ENCODE results near the gene CHD2. TPM values are rescaled to one million over a fixed set of nuclear protein-coding genes. Genes with fewer than 3 reads are reported as not detected.

The CHD2 gene
- total and polyA plus RNA-seq, 4 donors = 39.4 to 547 (median 76.3) TPM

- DNase-seq (no peak), ATAC-seq (ENCODE audit: insufficient read depth, low FRiP score) (no peak)
- Histone ChIP-seq H3K4me3 (no peak overlapping the region), H3K9ac (ENCODE audit: insufficient read depth in 1 of 2, low read length in 2 of 2) (no peak overlapping the region), H3K27ac (ENCODE audit: low read depth in 1 of 2, low read length in 1 of 2) (no peak overlapping the region), H3K36me3 (ENCODE audit: control insufficient read depth in 4 of 4, insufficient read depth in 4 of 4, low read length in 4 of 4) (peaks cover 0 to 5% (median 0%) of the 10 kb centered on the region in 4 donors), H3K27me3 (ENCODE audit: control insufficient read depth in 3 of 3, insufficient read depth in 3 of 3, low read length in 2 of 3) (no peaks in the 10 kb centered on the region), H3K9me3 (ENCODE audit: control insufficient read depth in 4 of 4, insufficient read depth in 3 of 4, low read length in 3 of 4) (peaks cover 0 to 3% (median 0%) of the 10 kb centered on the region in 4 donors), H3K4me1 (ENCODE audit: control insufficient read depth in 5 of 5, insufficient read depth in 5 of 5, low read length in 5 of 5) (peaks cover 0 to 8% (median 4%) of the 10 kb centered on the region in 5 donors)
- WGBS, 2 donors = 64 to 72% methylated on average over 23 of the region's 23 CpGs
- no peak for TF ChIP-seq CTCF (IDR thresholded peaks at IDR 0.05; ENCODE audit: control extremely low read depth, extremely low read depth)
These were observed 163.9 kb downstream of the CHD2 start for GRCh38 chr15:93063796-93064690.

GRCh38 chr15:93065641-93066045 is 165.5 kb downstream of the CHD2 start:
- ATAC-seq (ENCODE audit: insufficient read depth, low FRiP score) = no peak
- no peak overlapping the region for H3K9ac ChIP-seq (ENCODE audit: insufficient read depth in 1 of 2, low read length in 2 of 2)
- peaks cover 0 to 3% (median 0%) of the 10 kb centered on the region in 4 donors for H3K9me3 ChIP-seq (ENCODE audit: control insufficient read depth in 4 of 4, insufficient read depth in 3 of 4, low read length in 3 of 4)
- no peak overlapping the region for H3K27ac ChIP-seq (ENCODE audit: low read depth in 1 of 2, low read length in 1 of 2)
- 93 to 95% methylated on average over 23 of the region's 23 CpGs for WGBS, 2 donors
- DNase-seq = no peak
- H3K4me1 ChIP-seq (ENCODE audit: control insufficient read depth in 5 of 5, insufficient read depth in 5 of 5, low read length in 5 of 5) = peaks cover 0 to 14% (median 5%) of the 10 kb centered on the region in 5 donors
- no peak overlapping the region for H3K4me3 ChIP-seq
- peaks cover 0 to 5% (median 0%) of the 10 kb centered on the region in 4 donors for H3K36me3 ChIP-seq (ENCODE audit: control insufficient read depth in 4 of 4, insufficient read depth in 4 of 4, low read length in 4 of 4)
- H3K27me3 ChIP-seq (ENCODE audit: control insufficient read depth in 3 of 3, insufficient read depth in 3 of 3, low read length in 2 of 3) = no peaks in the 10 kb centered on the region
- TF ChIP-seq CTCF (IDR thresholded peaks at IDR 0.05; ENCODE audit: control extremely low read depth, extremely low read depth) = no peak

GRCh38 chr15:93066224-93066681 is 166.1 kb downstream of the CHD2 start:
- TF ChIP-seq CTCF (IDR thresholded peaks at IDR 0.05; ENCODE audit: control extremely low read depth, extremely low read depth) = no peak
- ATAC-seq (ENCODE audit: insufficient read depth, low FRiP score) = no peak
- Histone ChIP-seq H3K27me3 (ENCODE audit: control insufficient read depth in 3 of 3, insufficient read depth in 3 of 3, low read length in 2 of 3) (no peaks in the 10 kb centered on the region), H3K27ac (ENCODE audit: low read depth in 1 of 2, low read length in 1 of 2) (no peak overlapping the region), H3K4me1 (ENCODE audit: control insufficient read depth in 5 of 5, insufficient read depth in 5 of 5, low read length in 5 of 5) (peaks cover 0 to 17% (median 5%) of the 10 kb centered on the region in 5 donors), H3K4me3 (no peak overlapping the region), H3K9ac (ENCODE audit: insufficient read depth in 1 of 2, low read length in 2 of 2) (no peak overlapping the region), H3K9me3 (ENCODE audit: control insufficient read depth in 4 of 4, insufficient read depth in 3 of 4, low read length in 3 of 4) (peaks cover 0 to 3% (median 0%) of the 10 kb centered on the region in 4 donors), H3K36me3 (ENCODE audit: control insufficient read depth in 4 of 4, insufficient read depth in 4 of 4, low read length in 4 of 4) (peaks cover 0 to 5% (median 0%) of the 10 kb centered on the region in 4 donors)
- whole genome bisulfite sequencing, 2 donors = 93 to 96% methylated on average over 35 to 38 of the region's 38 CpGs
- DNase-seq = no peak
